ENCODE results near the gene TSNAX.
A peak's percentile ranks its signal among the peaks of the same experiment; 100 is the strongest.

The TSNAX gene

GRCh38 chr1:231527586-231528171 is 790 bp upstream of the TSNAX start:
- no peak for DNase-seq (ENCODE audit: extremely low read depth, low read depth)
- peak overlapping the region; percentile 92 for H3K4me3 ChIP-seq (replicated peaks; ENCODE audit: low read depth, low read length)
- TF ChIP-seq, protein P1, sequence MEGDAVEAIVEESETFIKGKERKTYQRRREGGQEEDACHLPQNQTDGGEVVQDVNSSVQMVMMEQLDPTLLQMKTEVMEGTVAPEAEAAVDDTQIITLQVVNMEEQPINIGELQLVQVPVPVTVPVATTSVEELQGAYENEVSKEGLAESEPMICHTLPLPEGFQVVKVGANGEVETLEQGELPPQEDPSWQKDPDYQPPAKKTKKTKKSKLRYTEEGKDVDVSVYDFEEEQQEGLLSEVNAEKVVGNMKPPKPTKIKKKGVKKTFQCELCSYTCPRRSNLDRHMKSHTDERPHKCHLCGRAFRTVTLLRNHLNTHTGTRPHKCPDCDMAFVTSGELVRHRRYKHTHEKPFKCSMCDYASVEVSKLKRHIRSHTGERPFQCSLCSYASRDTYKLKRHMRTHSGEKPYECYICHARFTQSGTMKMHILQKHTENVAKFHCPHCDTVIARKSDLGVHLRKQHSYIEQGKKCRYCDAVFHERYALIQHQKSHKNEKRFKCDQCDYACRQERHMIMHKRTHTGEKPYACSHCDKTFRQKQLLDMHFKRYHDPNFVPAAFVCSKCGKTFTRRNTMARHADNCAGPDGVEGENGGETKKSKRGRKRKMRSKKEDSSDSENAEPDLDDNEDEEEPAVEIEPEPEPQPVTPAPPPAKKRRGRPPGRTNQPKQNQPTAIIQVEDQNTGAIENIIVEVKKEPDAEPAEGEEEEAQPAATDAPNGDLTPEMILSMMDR (IDR thresholded peaks at IDR 0.05; ENCODE audit: low read depth, low read length, missing control alignments): no peak

DNA sequence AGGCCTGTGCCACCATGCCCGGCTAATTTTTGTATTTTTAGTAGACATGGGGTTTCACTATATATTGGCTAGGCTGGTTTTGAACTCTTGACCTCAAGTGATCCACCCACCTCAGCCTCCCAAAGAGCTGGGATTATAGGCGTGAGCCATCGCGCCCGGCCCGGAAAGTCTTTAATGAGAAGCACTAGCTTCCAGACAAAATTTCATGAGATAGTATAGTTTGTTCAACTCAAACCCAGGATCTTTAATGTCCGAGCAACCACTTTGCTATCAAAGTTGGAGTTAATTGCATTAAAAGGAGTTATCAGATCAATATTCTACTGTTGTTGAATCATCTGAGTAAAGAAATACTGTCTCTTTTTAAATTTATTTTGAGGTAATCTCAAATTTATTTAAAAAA is 4.8 kb downstream of the TSNAX start:
- no peak overlapping the region for H3K4me3 ChIP-seq (replicated peaks; ENCODE audit: low read depth, low read length)
- TF ChIP-seq, protein P1 (IDR thresholded peaks at IDR 0.05; ENCODE audit: low read depth, low read length, missing control alignments): no peak
- no peak for DNase-seq (ENCODE audit: extremely low read depth, low read depth)

GRCh38 chr1:231534703-231535159 is 6.3 kb downstream of the TSNAX start:
- no peak for DNase-seq (ENCODE audit: extremely low read depth, low read depth)
- H3K4me3 ChIP-seq (replicated peaks; ENCODE audit: low read depth, low read length): no peak overlapping the region
- TF ChIP-seq, protein P1 (IDR thresholded peaks at IDR 0.05; ENCODE audit: low read depth, low read length, missing control alignments): no peak

DNA sequence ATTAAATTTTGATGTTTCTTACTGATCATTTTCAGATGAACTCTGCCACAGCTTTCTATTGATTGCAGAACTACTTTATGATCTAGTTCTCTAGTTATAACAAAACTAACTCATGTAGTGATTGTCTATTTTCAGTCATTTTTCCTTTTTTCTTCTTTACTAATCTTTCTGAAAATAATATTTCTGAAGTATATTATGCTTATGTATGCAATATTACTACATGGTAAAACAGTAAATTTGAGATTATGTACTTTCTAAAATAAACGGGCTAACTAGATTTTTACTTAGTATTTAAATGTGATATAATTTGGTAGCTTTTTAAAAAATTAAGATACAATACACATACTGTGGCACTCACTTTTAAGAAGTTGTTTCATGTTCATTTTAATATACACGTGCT is 7.6 kb downstream of the TSNAX start:
- H3K4me3 ChIP-seq (replicated peaks; ENCODE audit: low read depth, low read length): no peak overlapping the region
- TF ChIP-seq, protein P1 (IDR thresholded peaks at IDR 0.05; ENCODE audit: low read depth, low read length, missing control alignments): no peak
- no peak for DNase-seq (ENCODE audit: extremely low read depth, low read depth)

GRCh38 chr1:231540847-231541246 is 12.4 kb downstream of the TSNAX start:
- TF ChIP-seq, protein P1 (IDR thresholded peaks at IDR 0.05; ENCODE audit: low read depth, low read length, missing control alignments): no peak
- H3K4me3 ChIP-seq (replicated peaks; ENCODE audit: low read depth, low read length): no peak overlapping the region
- no peak for DNase-seq (ENCODE audit: extremely low read depth, low read depth)

DNA sequence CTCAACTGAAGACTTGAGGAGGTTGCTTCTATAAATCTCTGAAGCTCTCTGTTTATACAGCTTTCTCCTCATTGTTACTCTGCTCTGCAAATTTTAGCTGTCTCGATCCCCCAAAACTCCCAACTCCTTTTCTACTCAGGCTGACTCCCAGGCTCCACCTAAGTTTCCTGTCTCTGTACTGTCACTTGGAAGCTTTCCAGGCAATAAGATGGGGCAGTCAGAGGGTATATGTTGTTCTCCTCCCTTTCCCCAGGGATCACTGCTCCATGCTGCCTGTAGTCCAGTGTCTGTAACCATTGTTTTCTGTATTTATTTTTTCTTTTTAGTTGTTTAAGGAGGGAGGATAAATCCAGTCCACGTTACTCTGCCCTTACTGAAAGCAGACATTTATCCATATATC is 13.4 kb downstream of the TSNAX start:
- H3K4me3 ChIP-seq (replicated peaks; ENCODE audit: low read depth, low read length): no peak overlapping the region
- TF ChIP-seq, protein P1 (IDR thresholded peaks at IDR 0.05; ENCODE audit: low read depth, low read length, missing control alignments): no peak
- no peak for DNase-seq (ENCODE audit: extremely low read depth, low read depth)

All from HFF-Myc (cell line).